ENCODE measurements around the gene TNFAIP8L3.
"Not testable (repeated sequence)": the region's sequence is repeated elsewhere in the genome, so short reads cannot be mapped to it uniquely, and the experiment has no call there.

The TNFAIP8L3 gene

DNA sequence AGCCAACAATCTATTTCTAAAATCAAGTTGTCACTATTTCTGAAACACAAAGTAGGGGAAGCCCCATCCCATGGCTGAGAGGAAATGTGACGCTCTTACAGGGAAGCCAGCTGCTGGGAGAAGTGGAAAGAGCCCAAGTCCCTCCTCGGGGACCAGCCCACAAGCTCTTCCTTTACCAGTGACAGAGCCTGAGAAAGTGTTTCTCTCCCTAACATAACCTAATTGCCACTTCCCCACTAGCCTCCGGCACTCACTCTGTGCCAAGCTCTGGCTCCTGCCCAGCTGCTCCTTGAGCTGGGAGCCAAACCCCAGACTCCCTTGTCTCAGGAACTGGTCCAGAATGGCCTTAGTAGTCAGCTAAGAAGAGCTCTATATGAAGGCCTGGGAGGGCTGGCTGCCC, 42.9 kb downstream of the TNFAIP8L3 start:
- no peak for DNase-seq

DNA sequence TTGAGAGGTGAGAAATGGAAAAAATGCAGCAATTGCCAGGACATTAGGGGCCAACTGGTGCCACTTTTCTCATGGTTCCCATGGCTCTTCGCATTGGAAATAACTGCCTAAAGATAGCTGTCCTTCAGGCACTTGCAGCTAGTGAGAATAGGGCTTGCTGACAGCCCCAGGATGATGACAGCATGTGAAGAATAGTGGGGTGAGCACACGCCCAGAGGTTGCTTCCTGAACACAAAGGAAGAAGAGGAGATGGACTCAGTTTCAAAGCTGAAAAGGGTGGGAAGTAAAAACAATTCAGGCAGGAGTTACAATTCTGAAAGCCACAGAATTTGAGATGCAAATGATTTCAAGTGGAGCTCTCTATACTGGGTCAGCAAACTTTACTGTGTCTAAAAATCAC, 45.6 kb downstream of the TNFAIP8L3 start:
- DNase-seq: no peak

DNA sequence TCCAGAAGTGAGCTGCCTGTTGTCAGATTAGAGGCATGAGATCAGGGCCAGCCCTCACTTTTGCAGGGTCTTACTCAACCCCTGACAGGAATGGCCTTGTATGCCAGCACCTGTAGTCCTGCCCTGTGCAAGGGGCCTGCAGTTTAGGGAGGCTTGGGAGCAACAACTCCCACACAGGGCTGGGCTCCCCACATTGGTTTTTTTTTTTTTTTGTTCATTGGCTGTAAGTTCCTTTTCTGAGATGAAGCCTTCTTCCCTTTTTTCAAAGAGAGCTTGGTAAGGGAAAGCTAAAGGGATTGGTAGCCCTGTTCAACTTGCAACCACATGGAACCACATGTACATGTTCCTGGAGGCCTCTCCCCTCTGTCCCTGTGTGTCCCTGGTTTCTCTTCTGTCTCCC, 46.4 kb downstream of the TNFAIP8L3 start:
- no peak for DNase-seq

DNA sequence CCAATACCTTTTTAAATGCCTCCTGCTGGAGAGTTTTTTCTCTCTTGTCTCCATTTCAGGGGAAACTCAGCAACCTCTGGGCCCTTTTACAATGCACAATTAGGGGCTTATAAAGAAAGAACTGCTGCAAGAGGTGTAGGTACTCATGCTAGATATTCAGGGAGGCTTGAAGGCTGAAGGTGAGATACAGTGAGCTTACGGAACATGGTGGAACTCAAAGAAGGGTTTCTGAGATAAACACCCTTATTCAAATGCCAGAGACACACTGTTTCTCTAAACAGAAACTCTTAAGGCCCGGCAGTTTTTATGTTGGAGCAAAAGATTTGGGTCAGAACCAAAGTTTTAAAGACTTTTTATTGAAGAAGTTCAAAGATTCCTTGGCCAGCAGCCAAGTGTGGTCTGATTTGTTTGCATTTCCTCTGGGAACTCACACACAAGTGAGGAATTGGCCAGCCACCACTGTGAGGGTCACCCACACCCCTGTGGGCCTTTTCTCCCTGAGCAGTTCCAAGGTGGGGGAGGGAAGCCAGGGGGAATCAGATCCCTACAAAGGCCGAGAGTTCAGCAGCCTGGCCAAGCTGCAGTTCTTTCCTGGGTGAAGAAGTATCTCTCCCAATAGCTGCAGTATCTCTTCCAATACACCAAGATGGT, 47.8 kb downstream of the TNFAIP8L3 start:
- no peak for DNase-seq

DNA sequence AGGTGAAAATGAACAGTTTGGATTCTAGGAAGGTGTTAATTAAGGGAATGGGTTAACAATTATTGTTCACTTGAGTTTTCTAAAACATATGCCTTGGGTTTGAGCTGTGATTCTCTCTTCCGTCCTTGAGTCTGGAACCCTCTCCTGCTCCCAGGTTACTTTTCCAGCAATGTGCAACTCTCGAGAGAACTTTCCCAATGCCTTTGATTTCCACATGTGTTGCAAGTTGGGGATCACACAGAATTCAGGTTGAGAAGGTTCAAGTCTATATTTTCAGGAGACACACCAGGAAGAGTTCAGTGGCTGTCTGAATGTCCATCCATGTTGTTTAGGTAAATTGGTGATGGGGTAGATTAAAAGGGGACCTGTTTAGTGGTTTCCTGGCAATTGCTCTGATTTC, 48.7 kb downstream of the TNFAIP8L3 start:
- DNase-seq: no peak

DNA sequence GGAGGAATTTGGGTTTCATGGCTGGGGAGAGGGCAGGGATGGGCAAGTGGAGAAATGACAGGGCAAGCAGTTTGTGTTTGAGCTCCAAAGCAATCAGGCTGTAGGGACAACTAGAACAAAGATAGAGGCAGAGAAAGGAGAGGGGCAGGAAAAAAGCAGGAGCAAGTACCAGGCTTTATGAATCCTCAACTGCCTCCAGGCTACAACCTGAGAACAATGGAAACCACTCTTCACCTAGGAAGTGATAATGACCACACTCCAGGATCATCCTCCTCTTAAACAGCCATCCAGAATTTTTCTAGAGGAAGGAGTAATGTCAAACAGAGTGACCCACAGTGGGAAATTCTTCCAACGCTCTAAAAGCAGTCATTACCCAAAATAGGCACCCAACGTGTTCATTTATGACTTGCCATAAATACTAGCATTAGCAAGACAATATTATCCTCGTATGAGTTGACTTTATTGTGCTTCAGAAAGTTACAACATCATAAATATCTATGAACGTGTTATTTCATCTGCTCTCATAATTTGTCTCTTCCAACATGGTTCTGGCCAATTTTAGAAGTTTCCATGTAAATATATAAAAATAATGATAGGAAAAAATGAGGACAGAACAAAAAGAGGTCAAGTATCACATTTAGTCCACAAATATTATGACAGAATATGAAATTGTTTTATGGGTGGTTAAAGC, 50.5 kb downstream of the TNFAIP8L3 start:
- no peak for DNase-seq

GRCh38 chr15:51038974-51039319, 55.8 kb downstream of the TNFAIP8L3 start:
- no peak for DNase-seq

DNA sequence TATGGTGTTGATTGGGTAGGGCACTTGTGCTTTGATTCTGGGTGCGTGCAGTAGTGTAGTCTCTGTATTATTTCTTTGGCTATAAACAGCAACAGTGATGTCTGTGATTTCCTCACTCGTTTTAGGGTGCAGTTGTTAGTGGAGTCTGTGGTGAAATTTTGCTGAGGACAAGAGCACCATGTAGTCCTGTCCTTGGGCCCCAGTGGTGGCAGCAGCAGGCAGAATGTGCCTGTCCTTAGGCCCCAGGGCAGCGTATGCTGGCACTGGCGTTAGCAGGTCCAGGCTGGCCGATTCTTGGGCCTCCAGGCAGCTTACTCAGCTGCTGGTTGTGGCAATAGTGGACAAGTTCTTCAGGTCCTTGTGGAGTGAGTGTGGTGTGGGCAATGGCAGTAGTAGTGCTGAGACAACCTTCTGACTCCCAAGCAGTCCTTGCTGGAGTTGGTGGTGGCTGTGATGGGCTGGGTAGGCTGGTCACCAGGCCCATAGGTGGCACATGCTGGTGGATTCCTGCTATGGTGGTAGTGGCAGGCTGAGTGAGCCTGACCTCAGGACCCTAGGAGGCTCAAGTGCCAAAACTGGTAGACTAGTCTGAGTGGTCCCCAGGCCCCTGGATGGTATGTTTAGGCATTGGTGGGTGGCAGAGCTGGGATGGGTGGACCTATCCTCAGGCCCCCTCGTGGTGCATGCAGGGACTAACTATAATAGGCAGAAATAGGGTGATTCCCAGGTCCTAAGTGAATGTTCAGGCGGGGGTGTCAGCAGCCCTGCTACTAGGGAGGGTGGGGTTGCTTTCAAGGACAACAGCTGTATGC, 56.3 kb downstream of the TNFAIP8L3 start:
- DNase-seq: no peak

DNA sequence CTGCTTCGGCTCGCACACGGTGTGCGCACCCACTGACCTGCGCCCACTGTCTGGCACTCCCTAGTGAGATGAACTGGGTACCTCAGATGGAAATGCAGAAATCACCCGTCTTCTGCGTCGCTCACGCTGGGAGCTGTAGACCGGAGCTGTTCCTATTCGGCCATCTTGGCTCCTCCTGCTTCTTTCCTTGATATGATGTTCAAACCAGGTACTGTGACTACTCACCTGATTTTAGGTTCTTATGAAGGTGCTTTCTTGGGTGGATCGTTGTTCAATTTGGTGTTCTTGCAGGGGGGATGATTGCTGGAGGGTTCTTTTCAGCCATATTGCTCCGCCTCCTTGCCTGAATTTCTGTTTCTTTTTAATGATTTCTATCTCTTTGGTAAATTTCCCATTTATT, 57.2 kb downstream of the TNFAIP8L3 start:
- not testable (repeated sequence) for DNase-seq

GRCh38 chr15:51030649-51031316, 63.9 kb downstream of the TNFAIP8L3 start:
- no peak for DNase-seq

DNA sequence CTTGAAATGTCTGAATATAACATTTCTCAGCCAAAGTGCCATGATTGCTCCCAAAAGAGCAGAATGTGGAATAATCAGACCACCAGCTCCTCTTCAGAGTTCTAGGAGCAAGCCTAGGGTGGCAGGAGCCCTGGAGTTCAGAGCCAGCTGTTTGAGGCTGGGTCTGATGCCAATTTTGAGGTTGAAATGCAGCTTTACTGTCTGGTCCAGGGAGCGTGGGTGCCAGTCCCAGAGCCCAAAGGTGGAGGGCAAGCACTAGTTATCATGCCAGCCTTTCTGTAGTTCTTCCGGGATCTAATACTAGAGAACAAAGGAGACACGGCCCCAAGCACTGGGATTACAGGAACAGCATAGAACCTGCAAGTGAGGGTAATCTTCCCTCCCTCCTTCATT, 69.3 kb downstream of the TNFAIP8L3 start:
- no peak for DNase-seq

DNA sequence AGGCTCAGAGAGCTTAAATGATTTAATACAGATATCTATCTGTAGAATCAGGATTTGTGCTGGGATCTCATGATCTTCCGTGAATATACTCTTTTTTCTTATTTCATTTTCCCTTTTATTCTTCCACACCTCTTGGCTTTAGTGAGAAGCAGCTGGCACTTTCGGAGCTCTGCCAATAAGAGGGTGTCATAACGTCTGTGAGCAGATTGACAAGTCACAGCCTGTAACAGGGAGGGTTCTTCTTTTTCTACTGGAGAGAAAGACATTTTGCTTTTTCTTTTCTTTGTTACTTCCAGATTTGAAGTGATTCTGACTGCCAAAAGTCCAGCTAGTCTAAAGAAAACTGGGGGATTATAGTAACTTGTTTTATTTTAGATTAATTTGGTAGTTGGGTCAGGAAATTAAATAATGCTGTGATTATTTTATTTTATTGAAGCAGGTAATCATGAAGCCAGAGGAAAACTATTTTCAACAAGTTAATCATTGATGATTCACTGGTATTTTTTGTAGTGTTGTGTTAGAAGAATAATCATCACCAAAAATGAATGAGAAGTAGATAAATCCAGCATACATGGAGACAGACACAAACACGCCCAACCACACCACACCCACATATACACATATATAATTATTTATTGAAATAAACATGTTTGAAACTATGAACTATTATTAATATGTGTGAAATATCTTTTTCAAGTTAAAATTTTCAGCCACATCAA, 69.8 kb downstream of the TNFAIP8L3 start:
- no peak for DNase-seq

DNA sequence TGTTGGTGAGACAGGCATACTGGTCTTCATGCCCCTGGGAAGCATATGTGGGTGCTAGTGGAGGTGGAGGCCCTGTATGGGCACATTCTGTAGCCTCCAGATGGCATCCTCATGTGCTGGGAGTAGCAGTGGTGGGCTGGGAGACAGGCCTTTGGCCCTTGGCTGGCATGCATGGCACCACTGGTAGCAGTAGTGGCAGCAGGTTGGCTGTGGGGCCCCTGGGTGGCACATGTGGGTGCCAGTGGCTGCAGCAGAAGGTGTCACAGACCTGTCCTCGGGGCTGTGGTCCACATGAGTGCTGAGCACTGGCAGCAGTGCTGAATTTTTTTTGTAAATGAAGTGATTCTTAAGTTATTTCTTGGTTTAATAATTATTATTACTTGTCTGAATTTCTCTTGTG, 71.2 kb downstream of the TNFAIP8L3 start:
- DNase-seq: no peak

- DNase-seq: no peak
Measured at GRCh38 chr15:51022206-51022605, 72.5 kb downstream of the TNFAIP8L3 start.

- no peak for DNase-seq
Measured at GRCh38 chr15:51016615-51017014, 78.1 kb downstream of the TNFAIP8L3 start.

DNA sequence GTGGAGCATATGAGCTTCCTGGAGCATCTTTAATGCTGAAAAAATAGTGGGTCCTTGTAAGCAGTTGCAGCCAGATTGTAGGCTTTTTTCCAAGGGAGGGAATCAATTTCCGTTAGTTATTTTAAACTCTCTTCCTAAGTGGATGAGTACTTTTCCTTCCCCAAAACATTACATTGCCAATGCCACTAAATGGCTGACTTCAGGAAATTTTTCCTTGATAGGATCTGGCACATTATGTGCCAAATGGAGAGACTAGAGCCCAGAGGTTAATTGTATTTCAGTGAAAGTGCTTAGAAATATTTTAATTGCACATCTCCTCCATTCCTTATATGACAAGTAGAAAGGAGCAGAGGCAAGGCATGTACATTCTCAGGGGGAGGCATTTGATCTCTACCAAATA, 83.5 kb downstream of the TNFAIP8L3 start:
- DNase-seq: no peak

GRCh38 chr15:51007131-51007666, 87.5 kb downstream of the TNFAIP8L3 start:
- no peak for DNase-seq
